KMS-11 (cell line): ENCODE measurements around the gene WAPL.

Source experiments
- H2AFZ ChIP-seq: fragments of 200-600 bp; sonication (generic); 2 replicates; pipeline ENCODE4 v1.6.1; 2016; ENCODE audit warnings: antibody characterized with exemption, mixed run types, low read depth
- H3K27ac ChIP-seq: fragments of 200-600 bp; sonication (generic); 2 replicates; pipeline ENCODE4 v1.6.1; 2016; ENCODE audit warnings: mild to moderate bottlenecking, mixed run types
- H3K27me3 ChIP-seq: fragments of 200-600 bp; sonication (generic); 2 replicates; pipeline ENCODE4 v1.6.1; 2017; ENCODE audit warnings: mild to moderate bottlenecking, low read depth, mixed run types, moderate library complexity; ENCODE audit not compliant: insufficient read depth
- H3K36me3 ChIP-seq: fragments of 200-600 bp; sonication (generic); 2 replicates; pipeline ENCODE4 v1.6.1; 2017; ENCODE audit warnings: mild to moderate bottlenecking, mixed run types; ENCODE audit not compliant: insufficient read depth
- H3K4me1 ChIP-seq: fragments of 200-600 bp; sonication (generic); 2 replicates; pipeline ENCODE4 v1.6.1; 2016; ENCODE audit warnings: mild to moderate bottlenecking, low read depth, mixed run types; ENCODE audit not compliant: poor library complexity, severe bottlenecking
- H3K4me2 ChIP-seq: fragments of 200-600 bp; sonication (generic); 2 replicates; pipeline ENCODE4 v1.7.0; 2016; ENCODE audit warnings: mild to moderate bottlenecking, mixed run types
- H3K4me3 ChIP-seq: fragments of 200-600 bp; sonication (generic); IDR thresholded peaks from 2 replicates; pipeline ENCODE4 v1.6.1; 2017; ENCODE audit warnings: low read depth, low read length, mixed read lengths; ENCODE audit not compliant: insufficient read depth
- H3K79me2 ChIP-seq: fragments of 200-600 bp; sonication (generic); 2 replicates; pipeline ENCODE4 v1.6.1; 2016; ENCODE audit warnings: low read depth, mixed run types; ENCODE audit not compliant: insufficient read depth
- H3K9ac ChIP-seq: fragments of 200-600 bp; sonication (generic); 2 replicates; pipeline ENCODE4 v1.6.1; 2016; ENCODE audit warnings: mild to moderate bottlenecking, mixed run types
- H4K20me1 ChIP-seq: fragments of 200-600 bp; sonication (generic); 2 replicates; pipeline ENCODE4 v1.6.1; 2016; ENCODE audit warnings: mild to moderate bottlenecking, mixed run types; ENCODE audit not compliant: insufficient read depth
- CTCF ChIP-seq: fragments of 200-600 bp; sonication (generic); conservative IDR thresholded peaks from 2 replicates; pipeline ENCODE4 v1.6.1; 2017; ENCODE audit warnings: low read depth, mild to moderate bottlenecking, antibody characterized with exemption, low read length, moderate library complexity, mixed read lengths

Gene WAPL

DNA sequence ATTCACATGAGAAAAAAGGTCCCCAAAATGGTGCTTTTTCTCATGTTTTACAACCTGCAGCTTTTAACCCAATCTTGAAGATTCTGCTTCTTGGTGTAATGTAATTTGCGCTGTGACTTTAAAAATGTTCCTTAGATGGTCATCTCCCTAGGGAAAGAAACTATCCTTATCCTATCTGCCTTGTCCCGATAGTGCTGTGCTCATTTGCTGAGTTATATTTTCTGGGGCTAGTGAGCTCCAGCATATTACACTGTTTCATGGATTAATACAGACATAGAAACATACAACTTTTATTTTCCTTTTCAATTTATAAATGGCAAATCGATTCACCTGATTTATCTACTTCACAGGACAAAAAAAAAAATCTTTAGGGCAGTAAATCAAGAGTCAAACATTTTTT lies 2.8 kb downstream of the WAPL start:
- H3K4me3 ChIP-seq: no peak overlapping the region
- no peak overlapping the region for H3K27ac ChIP-seq
- no peaks in the 10 kb centered on the region for H3K27me3 ChIP-seq
- H3K36me3 ChIP-seq: peaks cover 6% of the 10 kb centered on the region; the same call in 1 of the 2 replicates
- H4K20me1 ChIP-seq: peaks cover 16% of the 10 kb centered on the region; the same call in 1 of the 2 replicates
- peak overlapping the region; percentile 5; the same call in 1 of the 2 replicates for H3K4me2 ChIP-seq
- peaks cover 88% of the 10 kb centered on the region for H3K79me2 ChIP-seq
- H2AFZ ChIP-seq: no peak overlapping the region
- TF ChIP-seq CTCF: no peak
- H3K9ac ChIP-seq: no peak overlapping the region
- peaks cover 23% of the 10 kb centered on the region for H3K4me1 ChIP-seq

DNA sequence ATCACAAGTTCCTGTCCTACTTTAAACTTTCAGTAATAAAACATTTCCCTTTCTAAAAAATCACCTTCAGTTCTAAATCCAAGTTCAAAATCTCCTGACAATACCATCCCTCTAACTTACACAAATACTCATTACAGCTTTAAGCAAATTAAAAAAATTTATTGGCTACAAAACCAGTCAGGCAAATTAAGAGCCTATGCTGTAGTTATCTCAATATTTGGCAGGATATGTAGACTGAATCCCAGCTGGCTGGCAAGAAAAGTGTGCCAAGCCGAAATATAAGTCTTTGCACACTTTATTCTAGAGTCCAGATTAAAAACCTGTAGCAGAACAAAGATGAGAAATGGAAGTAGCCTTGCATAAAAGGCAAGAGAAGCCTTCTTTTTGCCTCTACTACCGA lies 9.5 kb downstream of the WAPL start:
- H4K20me1 ChIP-seq: peaks cover 9% of the 10 kb centered on the region; the same call in 1 of the 2 replicates
- H3K27me3 ChIP-seq: no peaks in the 10 kb centered on the region
- H3K4me1 ChIP-seq: peaks cover 3% of the 10 kb centered on the region
- H3K4me2 ChIP-seq: no peak overlapping the region
- no peak overlapping the region for H3K9ac ChIP-seq
- H3K79me2 ChIP-seq: peaks cover 80% of the 10 kb centered on the region
- H2AFZ ChIP-seq: no peak overlapping the region
- TF ChIP-seq CTCF: no peak
- no peak overlapping the region for H3K4me3 ChIP-seq
- H3K27ac ChIP-seq: no peak overlapping the region
- peaks cover 11% of the 10 kb centered on the region; the same call in 1 of the 2 replicates for H3K36me3 ChIP-seq

- Histone ChIP-seq H3K79me2 (peaks cover 77% of the 10 kb centered on the region), H3K4me2 (no peak overlapping the region), H2AFZ (no peak overlapping the region), H3K27me3 (no peaks in the 10 kb centered on the region), H4K20me1 (peaks cover 9% of the 10 kb centered on the region; the same call in 1 of the 2 replicates), H3K36me3 (peaks cover 11% of the 10 kb centered on the region; the same call in 1 of the 2 replicates), H3K27ac (no peak overlapping the region), H3K4me1 (peaks cover 3% of the 10 kb centered on the region), H3K4me3 (no peak overlapping the region), H3K9ac (no peak overlapping the region)
- no peak for TF ChIP-seq CTCF
Measured at GRCh38 chr10:86511027-86511865, 10.3 kb downstream of the WAPL start.

DNA sequence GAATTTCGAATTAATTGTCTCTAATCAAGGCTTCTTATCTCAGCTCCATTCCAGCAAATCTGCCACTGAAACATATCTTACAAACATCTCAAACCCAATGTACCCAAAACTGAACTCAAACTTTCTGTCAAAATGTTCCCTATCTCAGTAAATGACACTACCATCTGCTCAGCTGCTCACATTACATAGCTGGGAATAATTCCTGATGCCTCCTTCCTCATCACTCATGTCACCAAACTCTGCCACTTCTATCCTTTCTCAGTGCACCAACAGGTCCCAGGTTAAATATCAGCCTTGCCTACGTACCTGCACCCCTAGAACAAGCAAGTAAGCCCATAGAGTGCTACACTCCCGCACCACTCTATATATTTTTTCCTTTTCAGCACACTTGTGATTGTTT lies 12.4 kb downstream of the WAPL start:
- no peak overlapping the region for H3K4me2 ChIP-seq

More for the DNA sequence above, 12.4 kb downstream of the WAPL start:
- H4K20me1 ChIP-seq: peaks cover 9% of the 10 kb centered on the region; the same call in 1 of the 2 replicates
- no peak overlapping the region for H3K27ac ChIP-seq
- H3K4me3 ChIP-seq: no peak overlapping the region
- no peak overlapping the region for H2AFZ ChIP-seq
- no peak overlapping the region for H3K9ac ChIP-seq
- H3K4me1 ChIP-seq: peaks cover 3% of the 10 kb centered on the region
- H3K27me3 ChIP-seq: no peaks in the 10 kb centered on the region
- 0 out of 2 replicates have a peak, but pooled peaks cover 4% of the 10 kb centered on the region for H3K36me3 ChIP-seq
- TF ChIP-seq CTCF: no peak
- peaks cover 79% of the 10 kb centered on the region for H3K79me2 ChIP-seq
